COLO668 (cell line): ENCODE data around the gene OR10H1.
A peak's percentile ranks its signal among the peaks of the same experiment; 100 is the strongest.
"Not testable (repeated sequence)": the region's sequence is repeated elsewhere in the genome, so short reads cannot be mapped to it uniquely, and the experiment has no call there.

Experiments used
- DNase-seq: peaks from one replicate; lab custom pipeline; 2025; ENCODE audit not compliant: unreplicated experiment; lab: John Stamatoyannopoulos, UW

The OR10H1 gene

DNA sequence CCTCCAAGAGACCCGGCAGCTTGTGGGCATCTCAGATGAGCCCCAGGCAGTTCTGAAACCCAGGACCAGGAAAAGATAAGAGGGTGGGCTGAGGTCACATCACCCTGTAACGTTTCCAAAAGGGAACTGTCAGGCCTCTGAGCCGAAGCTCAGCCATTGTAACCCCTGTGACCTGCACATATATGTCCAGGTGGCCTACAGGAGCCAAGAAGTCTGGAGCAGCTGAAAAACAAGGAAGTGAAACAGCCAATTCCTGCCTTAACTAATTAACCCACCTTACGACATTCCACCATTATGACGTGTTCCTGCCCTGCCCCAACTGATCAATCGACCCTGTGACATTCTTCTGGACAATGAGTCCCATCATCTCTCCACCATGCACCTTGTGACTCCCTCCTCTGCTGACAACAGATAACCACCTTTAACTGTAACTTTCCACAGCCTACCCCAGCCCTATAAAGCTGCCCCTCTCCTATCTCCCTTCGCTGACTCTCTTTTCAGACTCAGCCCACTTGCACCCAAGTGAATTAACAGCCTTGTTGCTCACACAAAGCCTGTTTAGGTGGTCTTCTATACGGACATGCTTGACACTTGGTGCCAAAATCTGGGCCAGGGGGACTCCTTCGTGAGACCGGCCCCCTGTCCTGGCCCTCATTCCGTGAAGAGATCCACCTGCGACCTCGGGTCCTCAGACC, 13.3 kb upstream of the OR10H1 start:
- not testable (repeated sequence) for DNase-seq

DNA sequence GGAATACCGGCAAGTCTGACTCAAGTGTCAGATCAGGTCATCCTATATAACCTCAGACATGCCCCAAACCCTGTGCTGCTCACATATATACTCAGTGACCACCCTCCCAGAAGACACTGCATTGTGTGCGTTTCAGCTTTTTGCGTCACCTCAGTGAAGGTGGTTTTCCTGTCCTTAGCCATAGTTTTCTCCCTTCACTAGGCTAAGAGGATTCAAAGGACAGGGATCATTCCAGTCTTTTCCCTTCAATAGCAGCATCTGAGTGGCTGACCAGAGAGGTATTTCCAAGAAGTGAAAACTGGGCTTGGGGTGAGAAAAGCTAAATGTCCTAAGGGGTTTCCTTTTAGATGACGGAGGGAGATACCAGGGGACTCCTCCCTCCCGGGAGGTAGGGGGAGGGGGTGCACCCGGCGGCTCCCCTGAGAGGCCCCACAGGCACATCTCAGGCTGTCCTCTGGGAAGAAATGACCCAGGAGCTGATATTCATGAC, 12.7 kb upstream of the OR10H1 start:
- DNase-seq: no peak

DNA sequence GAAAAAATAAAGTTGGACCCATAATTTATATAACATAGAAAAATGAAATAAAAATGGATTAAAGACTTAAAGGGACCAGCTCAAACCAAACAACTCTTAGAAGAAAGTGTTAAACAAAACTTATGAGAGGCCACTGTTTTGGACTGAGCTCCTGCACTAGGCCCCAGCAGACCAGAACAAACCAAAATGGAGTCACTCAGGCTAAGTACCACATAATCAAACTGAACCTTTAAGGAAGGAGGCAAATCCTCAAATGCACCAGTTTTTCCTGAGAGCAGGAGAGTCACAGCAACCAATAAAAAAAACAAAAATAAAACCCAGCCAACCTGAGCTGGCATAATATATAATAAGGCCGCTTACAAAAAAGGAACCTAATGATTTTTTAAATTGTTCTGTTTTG, 10.3 kb upstream of the OR10H1 start:
- no peak for DNase-seq

DNA sequence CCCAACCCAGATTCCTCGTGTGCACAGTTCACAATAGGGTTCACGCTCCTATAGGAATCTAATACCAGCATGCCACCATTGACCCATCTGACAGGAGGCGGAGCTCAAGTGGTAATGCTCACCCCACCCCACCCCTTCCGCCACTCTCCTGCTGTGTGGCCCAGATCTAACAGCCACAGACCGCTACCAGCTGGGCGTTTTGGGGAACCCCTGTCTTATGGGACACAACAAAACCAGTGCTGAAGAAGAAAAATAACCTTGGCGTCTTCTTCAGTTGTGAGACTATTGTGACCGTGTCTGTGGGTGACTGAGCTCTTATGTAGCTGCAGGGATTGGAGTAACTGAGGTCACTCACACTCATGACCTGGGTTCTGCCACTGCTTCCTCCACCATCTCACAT, 5.2 kb upstream of the OR10H1 start:
- no peak for DNase-seq

DNA sequence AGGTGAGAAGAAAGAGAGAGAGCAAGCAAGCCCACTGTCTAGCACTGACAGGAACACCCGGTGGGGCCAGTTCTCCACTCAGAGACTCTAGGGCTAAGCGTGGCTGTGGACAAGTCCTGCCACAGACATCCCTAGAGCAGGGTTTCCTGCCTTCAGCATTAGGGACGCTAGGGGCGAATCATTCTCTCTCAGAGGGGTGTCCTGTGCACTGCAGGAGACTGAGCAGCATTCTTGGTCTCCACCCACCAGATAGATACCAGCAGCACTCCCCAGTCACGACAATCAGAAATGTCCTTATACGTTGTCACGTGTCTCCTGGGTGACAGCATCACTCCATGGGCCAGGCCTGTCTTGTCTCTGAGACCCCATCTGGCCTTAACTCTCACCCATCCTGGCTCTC, 1.5 kb downstream of the OR10H1 start:
- no peak for DNase-seq

DNA sequence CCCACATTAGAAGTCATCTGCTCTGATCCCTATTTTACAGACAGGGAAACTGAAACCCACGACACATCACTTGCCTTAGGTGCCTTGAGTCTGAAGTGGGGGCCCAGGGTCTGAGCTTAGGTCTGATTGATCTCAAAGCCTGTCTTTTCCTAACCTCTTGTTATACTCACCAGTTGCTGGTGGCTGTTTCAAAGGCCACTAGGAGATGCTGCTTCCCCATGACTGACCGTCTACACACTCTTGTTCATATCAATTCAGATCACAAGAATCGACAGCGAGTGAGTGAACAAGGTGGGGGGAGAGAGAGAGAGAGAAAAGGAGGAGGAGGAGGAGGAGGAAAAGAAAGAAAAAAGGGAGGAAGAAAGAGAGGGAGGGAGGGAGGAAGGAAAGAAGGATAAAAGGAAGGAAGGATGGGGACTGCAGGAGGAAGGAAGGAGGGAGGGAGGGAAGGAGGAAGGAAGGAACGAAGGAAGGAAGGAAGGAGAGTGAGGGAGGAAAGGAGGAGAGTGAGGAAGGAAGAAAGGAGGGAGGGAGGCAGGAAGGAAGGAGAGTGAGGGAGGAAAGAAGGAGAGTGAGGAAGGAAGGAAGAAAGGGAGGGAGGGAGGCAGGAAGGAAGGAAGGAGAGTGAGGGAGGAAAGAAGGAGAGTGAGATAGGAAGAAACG, 3.3 kb downstream of the OR10H1 start:
- DNase-seq: no peak

DNA sequence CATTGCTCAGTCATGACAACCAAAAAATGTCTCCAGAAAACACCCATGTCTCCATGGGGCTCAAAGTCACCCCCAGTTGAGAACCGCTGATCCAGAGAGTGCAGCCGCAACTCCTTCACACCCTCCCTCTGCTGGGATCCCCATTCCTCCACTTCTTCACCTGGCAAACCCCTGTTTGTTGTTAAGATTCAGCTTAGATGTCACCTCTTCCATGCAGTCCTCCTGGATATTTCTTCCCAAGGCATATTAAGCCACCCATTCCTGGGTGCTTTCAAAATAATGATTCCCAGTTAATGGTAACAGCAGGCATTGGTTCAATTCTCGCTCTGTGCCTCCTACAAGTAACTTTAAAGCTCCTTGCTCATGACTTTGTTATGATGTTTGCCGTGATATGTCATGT, 4.0 kb downstream of the OR10H1 start:
- DNase-seq: no peak

DNA sequence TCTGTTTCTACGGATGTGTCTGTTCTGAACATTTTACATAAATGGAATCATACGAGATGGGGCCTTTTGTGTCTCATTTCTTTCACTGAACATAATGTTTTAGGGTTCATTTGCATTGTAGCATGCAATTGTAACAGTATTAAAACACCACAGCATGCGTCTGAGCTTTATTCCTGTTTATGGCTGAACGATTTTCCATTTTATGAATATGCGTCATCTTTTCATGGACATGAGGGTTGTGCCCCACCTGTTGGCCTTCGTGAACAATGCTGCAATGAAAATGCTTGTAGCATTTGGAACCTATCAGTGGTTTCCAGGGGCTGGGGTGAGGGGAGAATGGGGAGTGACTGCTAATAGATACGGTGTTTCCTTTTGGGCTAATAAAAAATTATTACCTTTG, 5.1 kb downstream of the OR10H1 start:
- no peak for DNase-seq

DNA sequence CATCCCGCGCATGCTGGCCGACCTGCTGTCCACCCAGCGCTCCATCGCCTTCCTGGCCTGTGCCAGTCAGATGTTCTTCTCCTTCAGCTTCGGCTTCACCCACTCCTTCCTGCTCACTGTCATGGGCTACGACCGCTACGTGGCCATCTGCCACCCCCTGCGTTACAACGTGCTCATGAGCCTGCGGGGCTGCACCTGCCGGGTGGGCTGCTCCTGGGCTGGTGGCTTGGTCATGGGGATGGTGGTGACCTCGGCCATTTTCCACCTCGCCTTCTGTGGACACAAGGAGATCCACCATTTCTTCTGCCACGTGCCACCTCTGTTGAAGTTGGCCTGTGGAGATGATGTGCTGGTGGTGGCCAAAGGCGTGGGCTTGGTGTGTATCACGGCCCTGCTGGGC, 21.2 kb downstream of the OR10H1 start:
- not testable (repeated sequence) for DNase-seq

DNA sequence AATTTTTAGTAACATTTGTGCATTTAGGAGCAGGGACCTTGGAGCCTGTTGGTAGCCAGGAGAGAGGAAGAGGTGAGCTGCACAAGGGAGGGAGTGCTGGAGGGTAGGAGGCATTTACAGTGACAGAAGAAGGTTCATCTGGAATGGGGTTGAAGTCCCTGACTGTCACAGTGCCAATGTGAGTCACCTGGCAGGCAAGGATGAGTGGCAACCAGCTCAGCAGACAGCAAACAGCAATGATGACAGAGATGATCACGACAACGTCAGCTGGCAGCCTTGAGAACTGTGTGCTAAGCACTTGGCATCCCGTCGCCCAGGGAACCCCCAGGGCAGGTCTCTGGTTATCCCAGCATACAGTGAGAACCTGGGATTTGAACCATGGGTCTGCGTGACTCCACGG, 25.4 kb downstream of the OR10H1 start:
- DNase-seq: no peak

DNA sequence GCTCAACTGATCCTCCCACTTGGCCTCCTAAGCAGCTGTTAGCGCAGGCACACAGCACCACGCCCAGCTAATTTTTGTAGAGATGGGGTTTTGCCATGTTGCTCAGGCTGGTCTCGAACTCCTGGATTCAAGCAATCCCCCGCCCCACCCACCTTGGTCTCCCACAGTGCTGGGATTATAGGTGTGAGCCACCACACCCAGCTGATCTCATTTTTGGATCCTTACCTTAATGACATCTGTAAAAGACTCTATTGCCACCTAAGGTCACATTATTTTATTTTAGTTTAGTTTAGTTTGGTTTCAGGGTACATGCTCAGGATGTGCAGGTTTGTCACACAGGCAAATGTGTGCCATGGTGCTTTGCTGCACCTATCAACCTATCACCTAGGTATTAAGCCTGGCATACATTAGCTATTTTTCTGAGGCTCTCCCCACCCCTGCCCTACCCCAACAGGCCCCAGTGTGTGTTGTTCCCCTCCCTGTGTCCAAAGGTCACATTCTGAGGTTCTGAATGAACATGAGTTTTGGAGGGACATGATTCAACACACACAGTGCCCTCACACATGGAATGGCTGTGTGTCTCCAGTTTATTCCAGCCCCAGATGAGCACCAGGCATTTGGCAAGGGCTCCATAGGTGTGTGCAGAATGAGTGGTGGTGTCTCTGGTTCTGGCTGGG, 26.7 kb downstream of the OR10H1 start:
- no peak for DNase-seq

DNA sequence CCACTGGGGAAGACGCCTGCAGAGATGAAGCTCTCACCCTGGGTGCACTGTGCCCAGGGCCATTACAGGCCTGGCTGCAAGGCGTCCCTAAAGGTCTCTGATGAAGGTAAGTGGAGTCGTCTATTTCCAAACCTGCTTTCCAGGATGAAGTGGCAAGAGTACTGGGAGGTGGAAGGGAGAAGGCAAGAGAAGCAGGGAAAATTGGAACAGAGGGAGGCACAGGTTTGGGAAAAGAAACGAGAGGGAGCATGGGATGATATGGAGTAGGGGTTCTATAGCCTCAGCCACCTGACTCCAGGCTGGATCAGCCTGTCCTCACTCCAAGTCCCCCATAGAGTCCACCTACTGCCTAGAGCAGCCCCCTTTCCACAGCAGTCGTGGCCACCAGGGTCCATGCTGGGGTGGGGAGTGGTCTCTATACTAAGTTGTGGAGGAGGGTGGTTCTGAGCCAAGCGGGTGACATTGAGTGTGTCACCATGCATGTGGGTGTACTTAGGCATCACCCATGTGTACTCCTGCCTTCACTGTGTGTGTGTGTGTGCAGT, 27.8 kb downstream of the OR10H1 start, which contains the start of gene OR10H5:
Gene OR10H5, plus strand, starts transcription at position 51 of the 545 bp plus-strand sequence. CDS start 6,388 bp downstream, outside the sequence.
- DNase-seq: no peak

DNA sequence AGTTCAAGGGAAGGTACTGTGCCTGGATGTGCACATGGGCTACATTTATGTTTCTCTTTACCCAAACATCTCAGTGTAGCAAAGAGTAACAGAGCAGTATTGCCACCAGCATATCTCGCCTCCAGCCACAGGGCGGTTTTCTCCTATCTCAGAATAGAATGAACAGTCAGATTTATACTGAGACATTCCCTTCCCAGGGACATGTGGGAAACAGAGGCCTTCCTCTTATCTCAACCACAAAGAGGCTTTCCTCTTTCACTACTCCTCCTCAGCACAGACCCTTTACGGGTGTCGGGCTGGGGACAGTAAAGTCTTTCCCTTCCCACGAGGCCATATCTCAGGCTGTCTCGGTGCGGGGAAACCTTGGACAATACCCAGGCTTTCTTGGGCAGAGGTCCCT, 32.6 kb downstream of the OR10H1 start:
- DNase-seq: not testable (repeated sequence)

DNA sequence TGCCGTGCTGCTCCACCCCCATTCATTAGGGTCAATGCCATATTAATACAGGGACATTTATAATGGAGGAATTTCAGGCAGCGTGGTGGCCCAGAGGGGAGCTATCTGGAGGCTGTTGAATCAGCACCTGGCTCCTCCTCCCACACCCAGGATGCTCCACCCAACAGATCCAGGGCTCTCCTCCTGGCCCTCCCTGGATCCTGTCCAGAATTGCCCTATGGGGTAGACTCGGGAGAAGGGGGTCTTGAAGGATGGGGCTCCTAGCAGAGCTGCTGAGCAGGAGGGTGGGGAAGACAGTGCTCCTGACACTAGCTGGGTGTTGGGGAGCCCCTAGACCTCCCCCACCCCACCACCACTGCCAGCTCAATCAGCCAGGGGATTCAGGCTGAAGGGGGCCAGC, 33.3 kb downstream of the OR10H1 start:
- DNase-seq: no peak

DNA sequence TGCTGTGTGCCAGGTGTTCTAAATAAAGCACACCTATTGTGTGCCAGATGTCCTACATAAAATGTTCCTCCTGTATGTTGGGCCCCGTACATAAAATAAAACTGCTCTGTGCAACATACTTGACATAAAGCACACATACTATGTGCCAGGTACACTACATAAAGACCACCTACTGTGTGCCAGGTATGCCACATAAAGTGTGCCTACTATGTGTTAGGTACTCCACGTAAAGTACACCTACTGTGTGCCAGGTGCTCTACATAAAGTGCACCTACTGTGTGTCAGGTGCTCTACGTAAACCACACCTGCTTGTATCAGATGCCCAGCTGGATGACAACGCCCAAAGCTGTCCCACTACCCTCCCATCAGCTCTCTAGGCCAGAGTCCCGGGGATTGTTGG, 33.8 kb downstream of the OR10H1 start:
- no peak for DNase-seq

DNA sequence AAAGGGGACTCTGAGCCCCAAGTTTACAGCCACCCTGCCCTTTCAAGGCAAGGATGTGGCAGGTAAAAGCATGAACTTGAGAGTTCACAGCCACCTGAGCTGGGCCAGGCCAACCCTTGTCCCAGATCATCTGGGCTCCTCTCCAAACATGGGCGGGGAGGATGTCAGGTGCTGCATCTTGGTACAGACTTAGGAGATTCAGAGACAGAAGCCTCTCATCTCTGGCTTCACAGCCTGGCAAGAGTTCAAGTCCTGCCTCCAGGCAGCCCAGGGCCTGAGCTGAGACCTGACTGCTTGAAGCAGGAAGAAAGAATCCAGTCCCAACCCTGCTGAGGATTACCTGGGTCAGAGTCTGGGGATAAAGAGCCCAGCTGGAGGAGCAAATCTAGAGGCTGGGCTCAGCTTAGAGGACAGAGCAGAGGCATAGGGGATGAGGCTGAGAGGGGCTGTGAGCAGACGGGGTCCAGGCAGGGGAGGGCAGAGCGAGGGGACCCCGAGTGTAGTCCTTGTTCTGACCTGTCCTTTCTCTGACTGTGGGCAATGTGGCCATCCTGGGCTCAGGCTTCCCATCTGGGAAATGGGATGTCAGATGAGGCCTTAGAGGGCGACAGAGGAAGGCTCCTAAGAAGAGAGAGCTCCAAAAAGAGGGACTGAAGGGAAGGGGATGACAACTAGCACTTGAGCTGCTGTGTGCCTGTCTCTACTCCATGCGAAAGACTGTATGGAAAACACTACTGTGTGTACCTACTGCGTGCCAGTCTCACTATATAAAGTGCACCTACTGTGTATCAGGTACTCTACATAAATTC, 34.6 kb downstream of the OR10H1 start:
- DNase-seq: no peak

DNA sequence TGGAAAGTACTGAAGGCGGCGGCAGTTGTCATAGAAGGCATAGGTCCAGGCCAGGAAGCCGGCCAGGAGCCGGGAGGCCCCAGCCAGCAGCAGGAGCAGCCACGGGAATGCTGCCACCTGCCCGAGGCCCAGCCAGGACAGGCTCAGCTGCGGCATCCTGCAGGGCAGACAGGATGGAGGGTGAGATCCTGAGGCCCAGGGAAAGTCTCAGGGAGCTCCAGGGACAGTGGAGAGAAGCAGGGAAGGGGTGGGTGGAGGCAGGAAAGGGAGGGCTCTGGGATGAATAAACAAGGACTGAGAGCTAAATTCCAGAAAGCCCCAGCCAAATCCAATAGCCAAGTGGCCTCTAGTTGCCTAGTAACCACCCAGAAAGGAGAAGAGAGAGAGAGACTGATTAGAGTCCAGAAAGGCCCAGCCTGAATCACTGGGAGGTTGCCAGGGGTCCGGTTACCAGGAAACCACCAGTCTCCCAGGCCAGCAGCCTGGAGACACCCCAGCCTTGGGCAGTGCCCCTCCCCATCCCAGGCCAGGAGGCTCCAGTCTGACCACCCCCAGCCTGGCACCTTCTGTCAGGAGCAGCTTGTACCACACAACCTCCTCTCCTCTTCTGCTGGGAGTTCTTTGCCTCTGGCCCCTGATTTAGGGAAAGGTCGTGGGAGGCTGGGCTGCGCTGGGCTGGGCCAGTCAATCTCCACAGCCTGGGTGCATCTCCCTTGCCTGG, 35.5 kb downstream of the OR10H1 start:
- peak; percentile 11 for DNase-seq

DNA sequence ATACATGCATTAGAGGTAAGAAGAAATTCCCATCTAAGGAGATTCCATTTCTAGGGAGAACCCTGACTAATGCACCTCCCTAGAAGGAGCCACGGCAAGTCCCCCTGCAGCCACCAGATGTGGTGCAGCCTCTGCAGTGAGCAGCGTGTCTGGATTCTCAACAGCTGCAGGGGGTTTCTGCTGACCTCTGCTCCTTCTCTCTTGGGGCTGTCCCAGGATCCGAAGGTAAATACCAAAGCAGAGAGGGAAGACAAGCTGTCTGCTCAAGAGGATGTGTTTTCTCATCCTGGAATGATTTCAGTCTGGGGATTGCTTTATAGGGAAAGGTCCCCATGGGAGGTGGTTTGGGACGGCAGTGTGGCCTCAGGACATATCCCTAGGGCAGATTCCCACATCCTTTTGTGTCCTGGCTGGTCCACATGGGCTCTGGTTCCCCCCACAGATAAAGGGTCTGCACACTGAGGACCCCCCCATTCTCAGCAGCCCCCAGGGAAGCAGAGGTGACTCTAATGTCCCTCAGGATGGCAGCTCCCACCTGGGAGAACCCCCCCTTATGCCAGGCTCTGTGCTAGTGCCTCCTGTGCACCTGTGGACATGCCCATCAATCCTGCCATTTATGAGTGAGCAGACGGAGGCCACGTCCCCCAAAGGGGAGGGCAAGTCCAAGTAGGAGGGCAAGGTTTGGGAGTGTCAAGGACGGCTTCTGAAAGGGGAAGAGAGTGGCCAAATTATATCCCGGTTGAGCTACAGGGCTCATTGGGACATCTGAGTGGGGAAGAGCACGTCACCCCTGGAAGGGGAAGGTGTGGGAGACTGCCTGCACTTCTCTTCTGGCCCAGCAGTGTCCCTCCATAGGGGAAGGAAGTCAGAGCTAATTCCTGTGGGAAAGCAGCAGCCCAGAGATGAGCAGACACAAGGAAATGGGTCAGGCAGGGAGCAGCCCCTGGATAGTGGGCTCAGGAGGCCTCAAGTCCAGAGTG, 38.2 kb downstream of the OR10H1 start:
- DNase-seq: no peak

DNA sequence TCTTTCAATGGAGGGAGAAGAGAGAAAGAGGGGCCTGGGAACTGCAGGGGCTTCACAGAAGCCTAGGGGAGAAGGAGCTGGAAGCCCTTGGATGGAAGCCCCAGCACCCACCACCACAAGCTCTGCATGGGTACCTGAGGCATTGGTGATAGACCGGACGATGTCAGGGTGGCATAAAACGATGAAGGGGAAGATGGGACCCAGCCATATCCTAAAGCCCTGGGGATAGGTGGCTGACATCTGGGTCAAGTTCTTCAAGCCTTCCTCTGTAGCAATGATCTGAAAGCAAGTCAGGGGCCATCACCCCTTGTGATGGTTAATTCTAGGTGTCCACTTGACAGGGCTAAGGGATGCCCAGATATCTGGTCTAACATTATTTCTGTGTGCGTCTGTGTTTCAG, 39.2 kb downstream of the OR10H1 start:
- DNase-seq: no peak
